ENCODE data around the gene CDH12.

Gene CDH12

DNA sequence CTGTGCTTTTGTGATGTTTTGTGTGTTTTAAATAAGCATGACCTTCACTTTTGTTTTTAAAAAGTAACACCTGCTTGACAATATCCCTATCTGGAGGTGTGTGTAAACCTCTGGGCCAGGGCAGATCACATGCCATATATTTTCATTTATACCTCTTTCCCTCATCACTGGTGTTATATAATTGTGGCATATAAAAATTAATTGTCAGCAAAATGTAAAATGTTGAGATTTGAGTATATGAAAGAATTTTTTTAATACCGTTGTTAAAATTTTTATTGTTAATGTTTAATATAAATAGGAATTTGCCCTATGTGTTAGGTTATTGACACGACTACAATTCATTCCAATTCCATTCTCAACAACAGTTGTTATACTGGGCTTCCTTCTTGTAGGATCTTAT lies 6.5 kb downstream of the CDH12 start:
- TF ChIP-seq FOXP2 (optimal IDR thresholded peaks at IDR 0.05; ENCODE audit: borderline replicate concordance, extremely low read depth, extremely low read length, insufficient read depth) (no peak), TAF1 (IDR thresholded peaks at IDR 0.05; ENCODE audit: borderline replicate concordance, insufficient read depth, low read length) (no peak), SIN3A (IDR thresholded peaks at IDR 0.05; ENCODE audit: borderline replicate concordance, insufficient read depth, low read length) (no peak), POLR2AphosphoS5 (IDR thresholded peaks at IDR 0.05; ENCODE audit: low read depth, low read length) (no peak)
- TF ChIP-seq, protein P1, sequence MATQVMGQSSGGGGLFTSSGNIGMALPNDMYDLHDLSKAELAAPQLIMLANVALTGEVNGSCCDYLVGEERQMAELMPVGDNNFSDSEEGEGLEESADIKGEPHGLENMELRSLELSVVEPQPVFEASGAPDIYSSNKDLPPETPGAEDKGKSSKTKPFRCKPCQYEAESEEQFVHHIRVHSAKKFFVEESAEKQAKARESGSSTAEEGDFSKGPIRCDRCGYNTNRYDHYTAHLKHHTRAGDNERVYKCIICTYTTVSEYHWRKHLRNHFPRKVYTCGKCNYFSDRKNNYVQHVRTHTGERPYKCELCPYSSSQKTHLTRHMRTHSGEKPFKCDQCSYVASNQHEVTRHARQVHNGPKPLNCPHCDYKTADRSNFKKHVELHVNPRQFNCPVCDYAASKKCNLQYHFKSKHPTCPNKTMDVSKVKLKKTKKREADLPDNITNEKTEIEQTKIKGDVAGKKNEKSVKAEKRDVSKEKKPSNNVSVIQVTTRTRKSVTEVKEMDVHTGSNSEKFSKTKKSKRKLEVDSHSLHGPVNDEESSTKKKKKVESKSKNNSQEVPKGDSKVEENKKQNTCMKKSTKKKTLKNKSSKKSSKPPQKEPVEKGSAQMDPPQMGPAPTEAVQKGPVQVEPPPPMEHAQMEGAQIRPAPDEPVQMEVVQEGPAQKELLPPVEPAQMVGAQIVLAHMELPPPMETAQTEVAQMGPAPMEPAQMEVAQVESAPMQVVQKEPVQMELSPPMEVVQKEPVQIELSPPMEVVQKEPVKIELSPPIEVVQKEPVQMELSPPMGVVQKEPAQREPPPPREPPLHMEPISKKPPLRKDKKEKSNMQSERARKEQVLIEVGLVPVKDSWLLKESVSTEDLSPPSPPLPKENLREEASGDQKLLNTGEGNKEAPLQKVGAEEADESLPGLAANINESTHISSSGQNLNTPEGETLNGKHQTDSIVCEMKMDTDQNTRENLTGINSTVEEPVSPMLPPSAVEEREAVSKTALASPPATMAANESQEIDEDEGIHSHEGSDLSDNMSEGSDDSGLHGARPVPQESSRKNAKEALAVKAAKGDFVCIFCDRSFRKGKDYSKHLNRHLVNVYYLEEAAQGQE (IDR thresholded peaks at IDR 0.05; ENCODE audit: insufficient read depth in 1 of 2, low read depth in 2 of 2, low read length in 2 of 2), result no peak

DNA sequence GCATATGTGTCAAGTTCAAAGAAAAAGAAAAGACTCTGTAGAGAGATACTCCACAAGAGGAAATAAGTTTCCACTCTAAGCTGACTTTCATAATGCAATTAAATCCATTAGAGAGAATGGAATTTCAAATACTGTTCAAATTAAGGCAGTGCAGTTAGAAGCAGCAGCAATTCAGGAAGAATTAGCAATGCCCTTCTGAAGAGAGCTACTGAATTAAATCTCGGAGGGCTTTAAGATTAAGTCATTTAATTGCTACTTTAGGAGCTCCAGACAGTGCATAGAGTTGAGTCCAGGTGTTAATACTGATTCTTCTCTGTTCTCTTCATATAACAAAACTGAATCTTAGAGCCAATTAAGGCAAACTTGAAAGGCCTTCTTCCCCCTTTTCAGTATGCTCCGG lies 8.5 kb downstream of the CDH12 start:
- no peak for TF ChIP-seq SIN3A (IDR thresholded peaks at IDR 0.05; ENCODE audit: borderline replicate concordance, insufficient read depth, low read length)
- TF ChIP-seq FOXP2 (optimal IDR thresholded peaks at IDR 0.05; ENCODE audit: borderline replicate concordance, extremely low read depth, extremely low read length, insufficient read depth), result no peak
- TF ChIP-seq, protein P1 (IDR thresholded peaks at IDR 0.05; ENCODE audit: insufficient read depth in 1 of 2, low read depth in 2 of 2, low read length in 2 of 2), result no peak
- no peak for TF ChIP-seq TAF1 (IDR thresholded peaks at IDR 0.05; ENCODE audit: borderline replicate concordance, insufficient read depth, low read length)
- TF ChIP-seq POLR2AphosphoS5 (IDR thresholded peaks at IDR 0.05; ENCODE audit: low read depth, low read length), result no peak

DNA sequence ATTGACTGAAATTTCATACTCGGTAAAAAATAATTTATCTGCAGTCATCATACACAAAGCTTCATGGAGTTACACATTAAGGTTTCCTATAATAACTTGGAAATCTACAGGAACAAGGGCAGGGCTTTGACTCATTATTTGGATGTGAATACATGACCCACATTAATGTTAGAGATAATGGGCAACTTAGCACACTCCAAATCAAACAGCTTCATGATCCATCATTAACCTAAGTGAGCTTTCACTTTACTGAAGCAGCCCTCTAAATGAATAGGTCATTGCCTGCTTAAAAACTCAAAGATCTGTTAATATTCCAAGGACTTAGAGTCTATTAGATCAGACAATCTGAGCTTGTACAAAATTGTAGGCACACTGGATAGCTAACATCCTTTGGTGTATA lies 9.0 kb downstream of the CDH12 start:
- TF ChIP-seq TAF1 (IDR thresholded peaks at IDR 0.05; ENCODE audit: borderline replicate concordance, insufficient read depth, low read length) (no peak), POLR2AphosphoS5 (IDR thresholded peaks at IDR 0.05; ENCODE audit: low read depth, low read length) (no peak), FOXP2 (optimal IDR thresholded peaks at IDR 0.05; ENCODE audit: borderline replicate concordance, extremely low read depth, extremely low read length, insufficient read depth) (no peak), SIN3A (IDR thresholded peaks at IDR 0.05; ENCODE audit: borderline replicate concordance, insufficient read depth, low read length) (no peak)
- TF ChIP-seq, protein P1 (IDR thresholded peaks at IDR 0.05; ENCODE audit: insufficient read depth in 1 of 2, low read depth in 2 of 2, low read length in 2 of 2), result no peak

DNA sequence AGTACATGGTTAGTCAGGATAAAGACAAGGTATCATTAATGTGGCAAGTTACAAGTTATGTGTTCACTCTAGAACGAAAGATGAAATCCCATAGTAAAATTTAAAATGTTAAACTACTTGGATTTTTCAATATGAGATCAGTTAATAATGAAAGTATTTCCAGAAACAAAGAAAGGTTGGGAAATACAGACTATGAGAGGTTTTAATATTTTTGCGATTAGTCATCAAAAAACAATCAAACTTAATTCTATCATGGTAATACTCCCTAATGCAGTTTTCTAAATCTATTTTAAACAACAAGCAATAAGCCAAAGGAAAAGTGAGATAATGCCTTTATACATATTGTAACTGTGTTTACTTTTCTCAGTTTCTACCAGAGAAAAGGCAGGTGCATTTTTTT lies 10.6 kb downstream of the CDH12 start:
- TF ChIP-seq FOXP2 (optimal IDR thresholded peaks at IDR 0.05; ENCODE audit: borderline replicate concordance, extremely low read depth, extremely low read length, insufficient read depth) (no peak), SIN3A (IDR thresholded peaks at IDR 0.05; ENCODE audit: borderline replicate concordance, insufficient read depth, low read length) (no peak), TAF1 (IDR thresholded peaks at IDR 0.05; ENCODE audit: borderline replicate concordance, insufficient read depth, low read length) (no peak), POLR2AphosphoS5 (IDR thresholded peaks at IDR 0.05; ENCODE audit: low read depth, low read length) (no peak)
- TF ChIP-seq, protein P1 (IDR thresholded peaks at IDR 0.05; ENCODE audit: insufficient read depth in 1 of 2, low read depth in 2 of 2, low read length in 2 of 2), result no peak

DNA sequence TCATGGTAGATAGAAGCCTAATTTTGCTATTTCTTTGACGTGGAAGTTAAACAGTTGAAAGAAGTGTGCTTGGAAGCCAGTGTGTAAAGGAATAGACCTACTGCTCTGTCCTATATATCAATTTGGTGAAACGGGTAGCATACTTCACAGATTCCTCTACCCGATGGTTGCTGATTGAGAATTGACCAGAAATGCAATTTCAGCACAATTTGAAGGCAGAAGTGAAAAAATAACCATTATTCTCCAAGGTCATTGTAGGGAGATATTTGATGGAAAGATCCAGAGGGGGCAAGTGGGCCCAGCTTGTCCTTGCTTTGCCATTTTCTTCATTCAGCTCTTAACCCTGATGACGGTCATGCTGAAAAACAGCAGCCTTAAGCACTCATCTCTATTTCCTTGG lies 15.3 kb downstream of the CDH12 start:
- TF ChIP-seq, protein P1 (IDR thresholded peaks at IDR 0.05; ENCODE audit: insufficient read depth in 1 of 2, low read depth in 2 of 2, low read length in 2 of 2), result no peak
- no peak for TF ChIP-seq POLR2AphosphoS5 (IDR thresholded peaks at IDR 0.05; ENCODE audit: low read depth, low read length)

All from PFSK-1 (cell line).